ENCODE results near the gene REG4. TPM values are rescaled to one million over a fixed set of nuclear protein-coding genes. Genes with fewer than 3 reads are reported as not detected.
"Not testable (repeated sequence)": the region's sequence is repeated elsewhere in the genome, so short reads cannot be mapped to it uniquely, and the experiment has no call there.

REG4 gene
- polyA plus RNA-seq, 2 of the 4 experiments (the other 2 are of a cell fraction), result not detected

GRCh38 chr1:119790451-119791198 is 20.6 kb downstream of the REG4 start:
- Histone ChIP-seq H3K4me3 (no peak overlapping the region), H3K4me2 (no peak overlapping the region), H3K4me1 (no peaks in the 10 kb centered on the region), H3K9me3 (no peaks in the 10 kb centered on the region), H3K27ac (no peak overlapping the region)
- FAIRE-seq, result no peak
- WGBS (ENCODE audit: missing lambda C conversion rate), result 51% methylated on average over 9 of the region's 9 CpGs
- no peak for DNase-seq (ENCODE audit: low read depth in 1 of 2, low spot score in 1 of 2)
- ChIA-PET POLR2A (no interaction called here), CTCF (no interaction called here)
- TF ChIP-seq HDAC2 (IDR thresholded peaks at IDR 0.05) (no peak), KDM1A (IDR thresholded peaks at IDR 0.05; ENCODE audit: low read depth) (no peak), HOXB13 (CRISPR knock-in tag; IDR thresholded peaks at IDR 0.05; ENCODE audit: low read depth) (no peak), FOXS1 (CRISPR knock-in tag; IDR thresholded peaks at IDR 0.05) (no peak), TFCP2L1 (CRISPR knock-in tag; IDR thresholded peaks at IDR 0.05) (no peak), CBX2 (IDR thresholded peaks at IDR 0.05; ENCODE audit: borderline replicate concordance, low read depth) (no peak), MAFK (IDR thresholded peaks at IDR 0.05; ENCODE audit: partially characterized antibody) (no peak), PBX3 (IDR thresholded peaks at IDR 0.05) (no peak), CBX8 (IDR thresholded peaks at IDR 0.05) (no peak), KDM5A (IDR thresholded peaks at IDR 0.05) (no peak), SMC3 (IDR thresholded peaks at IDR 0.05) (no peak), SREBF2 (IDR thresholded peaks at IDR 0.05) (no peak), RARB (CRISPR knock-in tag; IDR thresholded peaks at IDR 0.05) (no peak), CHD4 (IDR thresholded peaks at IDR 0.05; ENCODE audit: borderline replicate concordance) (no peak)
- ATAC-seq, result no peak

GRCh38 chr1:119787776-119788175 is 23.5 kb downstream of the REG4 start:
- CTCF ChIA-PET, result no interaction called here
- Histone ChIP-seq H3K9me3 (no peaks in the 10 kb centered on the region), H3K27ac (no peak overlapping the region), H3K4me3 (no peak overlapping the region), H3K4me1 (no peaks in the 10 kb centered on the region), H3K4me2 (no peak overlapping the region)
- POLR2A ChIA-PET, result no interaction called here
- no peak for TF ChIP-seq CBX8 (IDR thresholded peaks at IDR 0.05)
- no peak for TF ChIP-seq SMC3 (IDR thresholded peaks at IDR 0.05)
- no peak for TF ChIP-seq CHD4 (IDR thresholded peaks at IDR 0.05; ENCODE audit: borderline replicate concordance)
- no peak for TF ChIP-seq PBX3 (IDR thresholded peaks at IDR 0.05)
- no peak for TF ChIP-seq RARB (CRISPR knock-in tag; IDR thresholded peaks at IDR 0.05)
- TF ChIP-seq ZSCAN20 (CRISPR knock-in tag; IDR thresholded peaks at IDR 0.05), result no peak
- TF ChIP-seq ZFP36 (IDR thresholded peaks at IDR 0.05; ENCODE audit: borderline replicate concordance, partially characterized antibody), result no peak
- TF ChIP-seq ELK1 (IDR thresholded peaks at IDR 0.05; ENCODE audit: low read depth, low read length), result no peak
- no peak for TF ChIP-seq CHD2 (IDR thresholded peaks at IDR 0.05; ENCODE audit: low read length, partially characterized antibody)
- TF ChIP-seq MAFK (IDR thresholded peaks at IDR 0.05; ENCODE audit: partially characterized antibody), result no peak
- no peak for TF ChIP-seq EHF (CRISPR knock-in tag; IDR thresholded peaks at IDR 0.05)
- TF ChIP-seq MYC (IDR thresholded peaks at IDR 0.05; ENCODE audit: borderline replicate concordance, low read length), result no peak
- no peak for TF ChIP-seq HMGXB4 (CRISPR knock-in tag; IDR thresholded peaks at IDR 0.05; ENCODE audit: borderline replicate concordance)
- DNase-seq (ENCODE audit: low read depth in 1 of 2, low spot score in 1 of 2) (no peak), ATAC-seq (no peak), FAIRE-seq (no peak)
- 43% methylated on average over 2 of the region's 2 CpGs for WGBS (ENCODE audit: missing lambda C conversion rate)

GRCh38 chr1:119786473-119787050 is 24.7 kb downstream of the REG4 start:
- CTCF ChIA-PET, H3K4me3 ChIP-seq: not testable (repeated sequence)

GRCh38 chr1:119786046-119786445 is 25.2 kb downstream of the REG4 start:
- CTCF ChIA-PET, result interaction anchor here (1.1 kb wide), 1 partner anchor 23 kb away, joined by 3 read pairs; no protein-coding TSS in a partner anchor
- H3K4me2 ChIP-seq; FAIRE-seq; H3K27ac ChIP-seq; DNase-seq (ENCODE audit: low read depth in 1 of 2, low spot score in 1 of 2); ATAC-seq; H3K4me1 ChIP-seq; POLR2A ChIA-PET; H3K9me3 ChIP-seq; H3K4me3 ChIP-seq: not testable (repeated sequence)
- 50% methylated on average over 7 of the region's 7 CpGs for WGBS (ENCODE audit: missing lambda C conversion rate)

More at GRCh38 chr1:119786473-119787050, 24.7 kb downstream of the REG4 start:
- WGBS (ENCODE audit: missing lambda C conversion rate), result 56% methylated on average over 4 of the region's 4 CpGs
- POLR2A ChIA-PET; ATAC-seq; H3K4me2 ChIP-seq; H3K9me3 ChIP-seq; DNase-seq (ENCODE audit: low read depth in 1 of 2, low spot score in 1 of 2); FAIRE-seq; H3K27ac ChIP-seq; H3K4me1 ChIP-seq: not testable (repeated sequence)
